ENCODE data around the gene LRP6.

DNA sequence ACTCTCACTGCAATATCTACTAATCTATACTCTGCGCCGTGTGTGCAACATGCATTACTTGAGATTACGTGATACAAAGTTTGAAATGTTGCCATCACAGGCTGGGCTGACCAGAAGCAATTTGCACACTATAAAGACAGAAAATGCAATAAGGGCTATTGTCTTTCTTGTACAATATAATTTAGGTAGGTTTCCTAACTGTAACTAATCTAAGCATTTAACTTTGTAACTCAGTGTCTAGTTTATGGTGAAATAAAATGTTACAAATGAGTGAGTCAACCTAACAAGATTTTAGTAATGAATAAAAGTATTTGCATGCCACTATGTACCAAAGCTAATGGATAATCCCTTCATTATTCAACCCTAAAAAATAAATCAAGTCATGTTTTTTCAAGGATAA, 57.8 kb downstream of the LRP6 start:
- TF ChIP-seq, protein P1, sequence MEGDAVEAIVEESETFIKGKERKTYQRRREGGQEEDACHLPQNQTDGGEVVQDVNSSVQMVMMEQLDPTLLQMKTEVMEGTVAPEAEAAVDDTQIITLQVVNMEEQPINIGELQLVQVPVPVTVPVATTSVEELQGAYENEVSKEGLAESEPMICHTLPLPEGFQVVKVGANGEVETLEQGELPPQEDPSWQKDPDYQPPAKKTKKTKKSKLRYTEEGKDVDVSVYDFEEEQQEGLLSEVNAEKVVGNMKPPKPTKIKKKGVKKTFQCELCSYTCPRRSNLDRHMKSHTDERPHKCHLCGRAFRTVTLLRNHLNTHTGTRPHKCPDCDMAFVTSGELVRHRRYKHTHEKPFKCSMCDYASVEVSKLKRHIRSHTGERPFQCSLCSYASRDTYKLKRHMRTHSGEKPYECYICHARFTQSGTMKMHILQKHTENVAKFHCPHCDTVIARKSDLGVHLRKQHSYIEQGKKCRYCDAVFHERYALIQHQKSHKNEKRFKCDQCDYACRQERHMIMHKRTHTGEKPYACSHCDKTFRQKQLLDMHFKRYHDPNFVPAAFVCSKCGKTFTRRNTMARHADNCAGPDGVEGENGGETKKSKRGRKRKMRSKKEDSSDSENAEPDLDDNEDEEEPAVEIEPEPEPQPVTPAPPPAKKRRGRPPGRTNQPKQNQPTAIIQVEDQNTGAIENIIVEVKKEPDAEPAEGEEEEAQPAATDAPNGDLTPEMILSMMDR (IDR thresholded peaks at IDR 0.05) = no peak
- no peak for TF ChIP-seq POLR2AphosphoS5 (IDR thresholded peaks at IDR 0.05)

All from prostate gland (tissue), 2 donors.